GM21381 (cell line): Measurements from ENCODE around the gene EFCAB6.

Source experiments
- ATAC-seq: cut with Tn5 transposase; IDR thresholded peaks from one replicate; pipeline ENCODE4 v1.9.1; 2021; ENCODE audit warnings: mild to moderate bottlenecking, moderate library complexity; ENCODE audit not compliant: unreplicated experiment

Gene EFCAB6

GRCh38 chr22:43533656-43534428 is 278.3 kb downstream of the EFCAB6 start:
- ATAC-seq, result no peak

GRCh38 chr22:43533156-43533530 is 279.0 kb downstream of the EFCAB6 start:
- ATAC-seq, result no peak

GRCh38 chr22:43532301-43533155 is 279.6 kb downstream of the EFCAB6 start:
- no peak for ATAC-seq

- ATAC-seq, result no peak
Observed at GRCh38 chr22:43531651-43532050, 280.5 kb downstream of the EFCAB6 start.

DNA sequence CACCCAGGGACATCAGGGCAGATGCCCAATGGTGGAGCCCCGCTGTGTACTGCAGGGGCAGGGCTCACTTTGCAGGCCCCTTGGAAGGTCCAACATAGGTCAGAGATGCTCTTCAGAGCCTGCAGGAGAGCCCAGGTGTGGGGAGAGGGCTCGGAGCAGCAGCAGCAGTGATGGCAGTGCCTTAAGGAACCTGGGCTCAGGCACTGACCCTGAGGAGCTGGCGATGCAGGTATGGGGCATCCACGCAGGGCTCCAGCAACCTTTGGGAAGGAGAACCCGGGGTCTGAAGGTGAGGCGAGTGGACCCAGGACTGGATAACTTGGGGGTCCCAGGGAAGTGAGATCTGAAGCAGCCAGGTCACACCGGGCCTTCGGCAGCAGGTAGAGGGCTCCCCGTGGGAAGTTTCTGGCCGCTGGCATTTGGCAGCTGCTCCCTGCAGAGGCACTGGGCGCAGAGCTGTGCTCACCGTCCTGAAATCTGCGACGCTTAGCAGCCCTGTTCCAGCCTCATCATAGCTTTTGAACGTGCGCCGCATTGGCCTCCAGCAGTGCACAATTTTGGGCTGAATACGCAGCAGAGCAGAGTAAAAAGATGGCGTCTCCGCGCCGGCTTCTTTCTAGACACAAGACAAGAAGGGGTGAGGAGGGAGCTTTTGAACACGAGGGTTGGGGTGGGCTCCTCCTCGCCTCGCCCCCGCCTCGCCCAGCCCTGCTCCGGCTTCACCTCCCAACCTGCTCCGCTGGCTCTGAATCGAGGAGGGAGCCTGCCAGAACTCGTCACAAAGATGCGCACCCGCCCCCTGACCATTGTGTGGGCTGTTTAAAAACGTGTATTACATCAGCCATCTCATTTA is 281.5 kb downstream of the EFCAB6 start:
- ATAC-seq, result no peak

- no peak for ATAC-seq
Observed at GRCh38 chr22:43529934-43530333, 282.2 kb downstream of the EFCAB6 start.

DNA sequence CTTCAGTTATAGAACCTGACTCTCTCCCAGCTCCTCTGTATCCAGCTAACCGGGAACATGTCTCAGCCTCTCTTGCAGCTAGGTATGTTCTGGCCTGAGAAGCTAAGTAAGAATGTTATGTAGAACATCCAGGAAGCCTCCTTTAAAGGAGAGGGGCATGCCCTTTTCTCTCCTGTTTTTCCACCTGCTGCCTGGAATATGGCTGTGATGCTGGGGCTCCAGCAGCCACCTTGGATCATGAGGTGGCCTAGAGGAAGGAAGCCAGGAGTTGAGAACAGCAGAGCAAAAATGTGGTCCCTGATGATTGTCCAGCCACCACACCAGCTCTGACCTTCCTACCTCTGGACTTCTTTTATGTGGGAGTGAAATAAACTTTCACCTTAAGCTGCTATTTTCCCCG is 282.6 kb downstream of the EFCAB6 start:
- ATAC-seq, result no peak

DNA sequence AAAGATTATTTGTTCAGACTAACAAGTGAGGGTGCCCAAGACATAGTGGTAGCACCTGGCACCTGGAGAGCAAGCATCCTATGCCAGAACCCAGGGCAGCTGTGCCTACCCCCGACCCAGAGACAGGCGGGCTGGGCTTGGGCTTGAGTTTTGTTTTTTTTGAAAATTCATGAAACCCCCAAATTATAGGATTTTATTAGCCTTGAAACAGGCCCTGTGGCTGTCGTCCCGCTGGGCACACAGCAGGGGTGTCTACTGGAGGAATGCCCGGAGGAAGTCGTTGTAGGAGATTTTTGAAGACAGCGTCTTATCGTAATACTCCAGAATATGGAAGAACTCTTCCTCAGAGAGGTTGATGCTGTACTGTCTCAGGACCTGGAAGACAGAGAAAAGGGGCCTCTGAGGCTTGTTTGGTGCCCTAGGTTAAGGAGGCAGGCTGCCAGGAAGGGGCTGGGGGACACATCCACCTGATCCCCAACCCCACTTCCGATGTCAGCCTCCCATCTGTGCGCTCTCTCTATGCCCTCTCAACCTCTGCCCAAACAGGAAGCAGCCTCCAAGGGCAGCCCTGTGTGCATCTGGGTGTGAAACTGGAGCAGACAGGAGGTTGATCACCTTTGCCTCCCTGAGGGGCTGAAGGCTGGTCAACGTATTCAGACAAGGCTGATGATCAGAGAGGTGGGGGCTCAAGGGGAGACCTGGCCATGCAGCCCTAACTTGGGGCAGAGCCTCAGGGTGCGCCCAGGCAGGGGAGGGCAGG is 283.3 kb downstream of the EFCAB6 start:
- ATAC-seq, result no peak

DNA sequence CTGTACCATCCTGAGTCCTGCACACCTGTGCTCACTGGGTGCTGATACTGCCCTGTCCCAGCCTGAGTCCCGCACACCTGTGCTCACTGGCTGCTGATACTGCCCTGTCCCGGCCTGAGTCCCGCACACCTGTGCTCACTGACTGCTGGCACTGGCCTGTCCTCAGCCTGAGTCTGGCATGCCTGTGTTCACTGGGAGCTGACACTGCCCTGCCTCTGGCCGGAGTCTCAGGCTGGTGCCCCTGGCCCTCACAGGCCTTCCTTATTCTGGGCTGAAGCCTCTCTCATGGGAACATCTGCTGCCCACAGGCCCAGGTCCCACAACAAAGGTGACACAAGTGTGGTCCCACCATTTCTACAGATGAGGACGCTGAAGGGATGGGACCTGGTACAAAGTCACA is 285.2 kb downstream of the EFCAB6 start:
- ATAC-seq, result no peak

GRCh38 chr22:43526117-43526655 is 285.9 kb downstream of the EFCAB6 start:
- ATAC-seq, result no peak

DNA sequence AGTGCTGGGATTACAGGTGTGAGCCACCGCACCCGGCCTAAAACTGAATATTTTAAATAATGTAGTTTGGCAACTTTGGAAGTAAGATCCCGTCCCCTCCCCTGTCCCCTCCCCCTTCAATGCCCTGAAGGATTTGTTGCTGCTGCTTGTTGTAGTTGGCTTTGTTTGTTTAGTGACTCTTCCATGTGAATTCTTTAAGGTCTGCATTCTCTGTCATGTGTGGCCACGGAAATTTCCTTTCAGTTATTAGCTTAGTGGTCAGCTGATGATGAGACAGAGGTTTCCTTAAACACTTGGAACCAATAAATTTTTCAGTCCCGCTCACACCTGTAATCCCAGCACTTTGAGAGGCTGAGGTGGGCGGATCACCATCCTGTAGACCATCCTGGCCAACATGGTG is 290.4 kb downstream of the EFCAB6 start:
- ATAC-seq, result no peak

- ATAC-seq, result no peak
Observed at GRCh38 chr22:43520632-43521039, 291.5 kb downstream of the EFCAB6 start.

- ATAC-seq, result no peak
Observed at GRCh38 chr22:43516996-43517635, 295.0 kb downstream of the EFCAB6 start.

- ATAC-seq, result no peak
Observed at GRCh38 chr22:43516386-43516785, 295.7 kb downstream of the EFCAB6 start.

DNA sequence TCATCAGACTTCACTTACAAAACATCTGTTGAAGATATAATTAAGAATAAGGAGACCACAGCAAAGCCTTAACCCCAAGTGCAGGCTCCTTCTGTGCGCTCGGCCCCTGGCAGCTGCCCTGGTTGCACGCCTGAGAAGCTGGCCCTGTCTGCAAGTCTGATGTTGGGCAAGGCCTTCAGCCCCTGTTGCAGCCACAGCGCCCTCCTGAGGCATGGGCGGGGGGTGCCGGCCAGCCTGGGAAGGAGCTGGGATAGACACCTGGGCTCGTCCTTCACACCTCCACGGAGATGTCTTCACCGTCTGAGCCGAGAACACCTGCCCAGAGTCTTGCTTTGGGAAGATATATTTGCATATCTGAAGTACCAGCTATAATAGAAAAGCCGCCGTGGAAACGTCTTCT is 296.2 kb downstream of the EFCAB6 start:
- ATAC-seq, result no peak

DNA sequence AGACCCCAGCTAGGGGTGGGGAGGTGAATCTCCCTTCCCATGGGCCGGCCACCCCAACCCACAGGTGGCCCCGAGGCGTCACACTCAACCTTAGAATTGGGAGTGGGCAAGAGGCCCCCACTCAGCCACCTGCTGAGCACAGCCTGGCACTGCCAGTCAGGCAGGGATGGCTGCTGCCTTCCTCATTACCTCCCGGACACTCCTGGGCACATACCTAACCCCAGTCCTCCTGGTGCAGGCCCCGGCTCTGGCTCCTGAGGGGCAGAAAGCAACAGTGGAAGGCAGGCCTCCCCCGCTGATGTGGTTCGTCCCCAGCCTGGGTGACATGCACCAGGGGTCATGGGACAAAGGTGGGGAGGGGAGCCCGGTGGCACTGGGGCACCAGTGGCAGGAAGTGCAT is 296.7 kb downstream of the EFCAB6 start:
- ATAC-seq, result no peak

GRCh38 chr22:43514476-43515157 is 297.5 kb downstream of the EFCAB6 start:
- no peak for ATAC-seq

DNA sequence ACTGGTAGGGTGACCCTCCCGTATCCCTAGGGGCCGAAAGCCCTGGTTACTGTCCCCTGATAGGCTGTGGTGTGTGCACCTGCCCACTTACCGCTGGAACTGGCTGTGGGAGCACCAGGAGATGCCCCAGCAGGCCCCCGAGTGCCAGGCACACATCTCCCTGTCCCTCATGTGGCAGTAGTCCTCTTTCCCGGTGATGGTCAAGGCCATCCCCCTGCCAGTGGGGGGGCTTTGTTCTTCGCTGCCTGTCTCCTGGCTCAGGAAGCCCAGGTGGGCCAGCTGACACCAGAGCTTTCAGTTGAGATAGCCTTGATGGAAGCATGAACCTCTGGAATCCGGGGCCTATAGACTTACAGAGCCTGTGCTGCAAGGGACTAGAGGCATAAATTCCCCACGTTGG is 299.8 kb downstream of the EFCAB6 start:
- no peak for ATAC-seq

GRCh38 chr22:43511276-43511910 is 300.7 kb downstream of the EFCAB6 start:
- ATAC-seq, result no peak
